GM18498 (cell line): Measurements from ENCODE around the gene PYDC1.
"Not testable (repeated sequence)": the region's sequence is repeated elsewhere in the genome, so short reads cannot be mapped to it uniquely, and the experiment has no call there.

ENCODE experiments used
- ATAC-seq: cut with Tn5 transposase; IDR thresholded peaks from one replicate; pipeline ENCODE4 v1.9.1; 2021; ENCODE audit warnings: mild to moderate bottlenecking, moderate library complexity; ENCODE audit not compliant: unreplicated experiment

The PYDC1 gene

GRCh38 chr16:31196324-31197088, 20.4 kb downstream of the PYDC1 start:
- no peak for ATAC-seq

DNA sequence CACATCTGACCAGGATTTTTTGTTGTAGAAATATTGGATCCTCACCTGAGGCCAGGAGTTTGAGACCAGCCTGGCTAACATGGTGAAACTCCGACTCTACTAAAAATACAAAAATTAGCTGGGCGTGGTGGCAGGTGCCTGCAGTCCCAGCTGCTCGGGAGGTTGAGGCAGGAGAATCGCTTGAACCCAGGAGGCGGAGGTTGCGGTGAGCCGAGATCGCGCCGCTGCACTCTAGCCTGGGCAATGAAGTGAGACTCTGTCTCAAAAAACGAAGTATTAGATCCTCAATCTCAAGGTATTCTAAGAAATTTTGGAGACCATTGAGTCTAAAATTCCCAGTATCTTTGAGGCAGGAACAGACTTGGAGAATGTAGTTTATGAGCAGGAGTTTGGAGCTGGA, 21.1 kb downstream of the PYDC1 start:
- ATAC-seq = not testable (repeated sequence)

DNA sequence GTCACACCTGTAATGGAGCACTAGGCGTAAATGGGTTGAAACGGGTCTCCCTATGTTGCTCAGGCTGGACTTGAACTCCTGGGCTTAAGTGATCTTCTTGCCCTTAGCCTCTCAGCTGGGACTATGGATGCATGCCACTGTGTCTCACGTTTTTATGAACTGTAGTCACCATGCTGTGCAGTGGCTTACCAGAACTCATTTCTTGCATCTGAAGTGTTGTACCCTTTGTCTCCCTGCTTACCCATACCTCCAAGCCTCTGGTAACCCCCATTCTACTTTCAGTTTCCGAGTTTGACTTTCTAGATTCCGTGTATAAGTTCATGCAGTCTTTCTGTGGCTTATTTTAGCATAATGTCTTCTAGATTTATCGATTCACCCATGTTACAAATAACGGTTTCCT, 22.0 kb downstream of the PYDC1 start:
- no peak for ATAC-seq

- no peak for ATAC-seq
These were observed 23.1 kb downstream of the PYDC1 start for GRCh38 chr16:31193874-31194273.

GRCh38 chr16:31192856-31193642, 23.9 kb downstream of the PYDC1 start:
- ATAC-seq = no peak

GRCh38 chr16:31191697-31192428, 25.1 kb downstream of the PYDC1 start:
- ATAC-seq = no peak

DNA sequence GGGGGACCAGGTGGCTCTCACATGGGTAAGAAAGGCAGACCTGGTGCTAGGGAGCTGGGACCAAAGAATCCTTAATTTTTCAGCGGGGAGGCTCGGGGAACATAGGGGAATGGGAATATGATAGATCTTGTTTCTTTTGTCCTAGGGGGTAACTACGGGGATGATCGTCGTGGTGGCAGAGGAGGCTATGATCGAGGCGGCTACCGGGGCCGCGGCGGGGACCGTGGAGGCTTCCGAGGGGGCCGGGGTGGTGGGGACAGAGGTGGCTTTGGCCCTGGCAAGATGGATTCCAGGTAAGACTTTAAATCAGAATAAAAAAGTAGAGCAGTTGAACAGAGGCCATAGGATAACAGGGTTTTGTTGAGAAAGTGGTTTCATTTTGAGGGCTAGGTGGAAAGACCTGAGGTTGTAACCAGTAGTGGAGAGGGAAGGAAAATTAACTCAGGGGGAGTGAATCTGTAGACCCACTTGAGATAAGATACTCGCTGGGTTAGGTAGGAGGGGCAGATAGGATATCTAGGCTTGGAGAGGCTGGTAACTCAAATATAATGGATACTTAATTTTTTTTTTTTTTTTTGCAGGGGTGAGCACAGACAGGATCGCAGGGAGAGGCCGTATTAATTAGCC, 26.0 kb downstream of the PYDC1 start:
- ATAC-seq = no peak

DNA sequence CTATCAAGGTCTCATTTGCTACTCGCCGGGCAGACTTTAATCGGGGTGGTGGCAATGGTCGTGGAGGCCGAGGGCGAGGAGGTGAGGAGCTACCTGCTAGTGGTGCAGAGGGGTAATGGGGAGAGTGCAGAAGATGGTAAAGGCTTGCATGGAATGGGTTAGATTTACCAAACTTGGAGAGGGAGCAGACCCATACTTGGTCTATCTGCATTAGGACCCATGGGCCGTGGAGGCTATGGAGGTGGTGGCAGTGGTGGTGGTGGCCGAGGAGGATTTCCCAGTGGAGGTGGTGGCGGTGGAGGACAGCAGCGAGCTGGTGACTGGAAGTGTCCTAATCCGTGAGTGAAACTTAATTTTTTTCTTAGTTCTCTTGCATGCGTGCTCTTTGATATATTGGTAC, 26.9 kb downstream of the PYDC1 start:
- no peak for ATAC-seq

DNA sequence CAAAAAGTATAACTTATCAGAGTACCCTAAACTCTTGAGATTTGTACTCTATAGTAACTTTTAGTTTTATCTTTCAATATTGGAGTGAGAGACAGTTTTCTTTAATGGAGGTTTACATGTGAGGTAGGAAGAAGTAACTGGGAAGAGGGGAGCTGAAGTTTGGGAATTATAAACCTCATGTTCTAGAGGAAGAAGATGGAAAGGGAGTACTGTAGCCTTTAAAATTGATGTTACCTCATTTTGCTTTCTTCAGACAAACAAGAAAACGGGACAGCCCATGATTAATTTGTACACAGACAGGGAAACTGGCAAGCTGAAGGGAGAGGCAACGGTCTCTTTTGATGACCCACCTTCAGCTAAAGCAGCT, 27.5 kb downstream of the PYDC1 start:
- ATAC-seq = no peak

DNA sequence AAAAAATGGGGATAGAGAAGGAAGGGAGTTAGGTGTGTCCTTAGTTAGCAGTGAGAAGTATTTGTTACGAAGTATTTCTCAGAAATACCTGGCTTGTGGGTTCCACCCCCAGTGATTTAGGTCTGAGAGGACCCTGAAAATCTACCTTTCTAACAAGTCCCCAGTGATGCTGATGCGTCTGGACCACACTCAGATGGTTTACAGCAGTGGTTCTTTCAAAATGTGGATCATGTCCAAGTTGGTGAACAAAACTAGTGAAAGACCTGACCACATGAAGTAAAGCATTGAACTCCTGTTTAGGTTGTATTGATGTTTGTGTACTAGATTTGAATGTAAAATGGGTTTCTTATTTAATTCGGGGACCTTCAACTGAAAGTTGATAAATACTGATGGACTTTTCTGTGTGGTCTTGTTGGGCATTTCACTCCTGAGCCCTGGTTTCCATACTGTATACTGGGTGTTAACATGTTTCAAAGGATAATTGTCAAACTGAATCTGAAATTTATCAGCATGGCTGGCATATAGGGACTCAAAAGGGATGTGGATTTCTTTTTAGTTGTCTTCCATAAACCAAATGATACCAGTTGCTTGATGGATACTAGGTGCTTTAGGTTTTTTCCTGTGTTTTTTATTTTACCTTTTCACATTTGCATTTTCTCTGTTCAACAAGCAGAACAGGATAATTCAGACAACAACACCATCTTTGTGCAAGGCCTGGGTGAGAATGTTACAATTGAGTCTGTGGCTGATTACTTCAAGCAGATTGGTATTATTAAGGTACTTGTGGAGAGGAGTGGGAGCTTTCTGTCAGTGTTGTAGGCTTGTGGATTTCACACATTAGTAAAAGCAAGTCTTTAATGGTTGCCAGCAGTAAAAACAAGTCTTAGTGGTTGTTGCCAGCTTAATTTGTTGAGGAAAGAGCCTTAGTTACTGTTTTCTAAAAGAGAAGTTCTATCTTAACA, 28.2 kb downstream of the PYDC1 start:
- ATAC-seq = no peak

DNA sequence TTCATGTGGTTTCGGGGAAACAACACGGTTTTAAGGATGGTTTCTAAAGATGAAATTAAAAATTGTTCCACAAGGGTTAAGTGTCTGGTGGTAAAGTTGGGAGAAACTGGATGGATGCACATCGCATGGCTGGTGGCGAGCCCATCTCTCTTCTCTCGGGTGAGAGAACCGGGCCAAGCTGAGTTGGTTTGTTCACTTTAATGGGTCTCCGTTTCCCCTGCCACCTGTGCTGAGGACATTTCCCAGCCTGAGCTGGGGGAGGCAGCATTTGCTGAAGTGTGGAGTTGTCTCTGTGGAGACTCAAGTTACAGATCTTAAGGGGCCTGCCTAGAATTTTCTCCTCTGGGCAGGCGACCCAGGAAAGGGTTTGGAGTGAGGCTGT, 29.1 kb downstream of the PYDC1 start:
- no peak for ATAC-seq

GRCh38 chr16:31186930-31187807, 29.8 kb downstream of the PYDC1 start:
- ATAC-seq = no peak

- ATAC-seq = no peak
These were observed 30.8 kb downstream of the PYDC1 start for GRCh38 chr16:31186176-31186575.

DNA sequence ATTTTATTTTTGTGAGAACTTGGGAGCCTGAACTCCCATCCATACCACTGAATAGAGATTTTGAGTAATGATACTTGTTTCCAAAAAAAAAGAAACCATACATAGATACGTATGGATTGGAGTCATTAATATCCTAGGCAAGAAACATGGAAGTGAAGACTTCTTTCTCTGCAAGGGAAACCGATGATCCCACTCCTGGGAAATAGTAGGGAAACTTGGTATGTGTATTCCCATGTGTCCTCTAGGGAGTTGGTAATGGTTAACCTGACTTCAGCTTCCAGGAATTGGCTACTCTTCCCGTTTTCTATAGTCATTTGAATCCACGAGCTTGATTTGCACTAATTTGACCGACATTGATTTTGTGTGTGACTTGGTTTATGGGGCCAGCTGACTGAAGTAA, 31.6 kb downstream of the PYDC1 start:
- no peak for ATAC-seq

- no peak for ATAC-seq
These were observed 32.0 kb downstream of the PYDC1 start for GRCh38 chr16:31184888-31185287.

- no peak for ATAC-seq
These were observed 33.2 kb downstream of the PYDC1 start for GRCh38 chr16:31183432-31184428.

- ATAC-seq = no peak
These were observed 34.5 kb downstream of the PYDC1 start for GRCh38 chr16:31182391-31182790.
